ENCODE data around the gene RPS24.

RPS24 gene

DNA sequence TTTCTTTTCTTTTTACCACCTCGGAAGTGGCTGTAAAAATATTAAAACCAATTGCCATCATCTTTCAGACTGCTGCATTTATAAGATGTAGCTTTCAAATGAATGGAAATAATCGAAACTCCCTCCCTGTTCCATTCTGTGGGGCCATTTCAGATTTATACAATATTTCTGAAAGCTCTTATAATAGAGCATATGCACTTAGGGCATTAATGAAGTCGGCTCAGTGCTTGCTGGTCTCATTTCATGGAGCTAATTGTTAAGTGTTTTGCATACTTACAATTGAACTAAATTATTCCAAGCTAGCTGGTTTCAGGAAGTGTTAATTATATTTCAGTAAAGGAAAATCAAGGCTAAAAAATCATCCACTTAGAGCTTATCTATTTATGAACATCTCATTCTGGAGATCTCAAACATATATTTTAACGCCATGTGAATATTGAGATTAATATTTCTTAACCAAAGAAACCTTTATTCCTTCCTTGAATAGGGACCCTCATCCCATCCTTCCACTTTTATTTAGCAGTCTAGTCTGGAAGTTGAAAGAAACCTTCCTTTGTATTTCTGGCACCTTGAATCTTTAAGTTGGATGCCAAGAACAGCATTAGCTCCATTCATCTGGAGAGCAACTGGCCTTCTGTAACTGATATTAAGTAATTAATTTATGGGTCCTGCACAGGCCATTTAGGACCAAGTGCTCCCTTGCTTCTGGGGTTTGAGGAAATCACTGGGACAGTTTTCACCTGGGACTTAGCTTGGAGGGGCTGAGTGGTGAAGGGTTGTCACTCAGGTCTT lies 45.1 kb downstream of the RPS24 start:
- H3K36me3 ChIP-seq (replicated peaks), result no peaks in the 10 kb centered on the region
- no peak overlapping the region for H3K4me3 ChIP-seq (ENCODE audit: low read depth, low read length)
- H3K27ac ChIP-seq, result no peak overlapping the region
- no peaks in the 10 kb centered on the region for H3K27me3 ChIP-seq (replicated peaks)
- DNase-seq, result no peak
- in situ Hi-C loops (cut with HindIII; ENCODE audit: low pct_ligation_motif_present, low sequenced_read_pairs), result no loop called here
- TF ChIP-seq, protein P1, sequence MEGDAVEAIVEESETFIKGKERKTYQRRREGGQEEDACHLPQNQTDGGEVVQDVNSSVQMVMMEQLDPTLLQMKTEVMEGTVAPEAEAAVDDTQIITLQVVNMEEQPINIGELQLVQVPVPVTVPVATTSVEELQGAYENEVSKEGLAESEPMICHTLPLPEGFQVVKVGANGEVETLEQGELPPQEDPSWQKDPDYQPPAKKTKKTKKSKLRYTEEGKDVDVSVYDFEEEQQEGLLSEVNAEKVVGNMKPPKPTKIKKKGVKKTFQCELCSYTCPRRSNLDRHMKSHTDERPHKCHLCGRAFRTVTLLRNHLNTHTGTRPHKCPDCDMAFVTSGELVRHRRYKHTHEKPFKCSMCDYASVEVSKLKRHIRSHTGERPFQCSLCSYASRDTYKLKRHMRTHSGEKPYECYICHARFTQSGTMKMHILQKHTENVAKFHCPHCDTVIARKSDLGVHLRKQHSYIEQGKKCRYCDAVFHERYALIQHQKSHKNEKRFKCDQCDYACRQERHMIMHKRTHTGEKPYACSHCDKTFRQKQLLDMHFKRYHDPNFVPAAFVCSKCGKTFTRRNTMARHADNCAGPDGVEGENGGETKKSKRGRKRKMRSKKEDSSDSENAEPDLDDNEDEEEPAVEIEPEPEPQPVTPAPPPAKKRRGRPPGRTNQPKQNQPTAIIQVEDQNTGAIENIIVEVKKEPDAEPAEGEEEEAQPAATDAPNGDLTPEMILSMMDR (IDR thresholded peaks at IDR 0.05; ENCODE audit: low read depth, low read length, missing control alignments), result no peak

DNA sequence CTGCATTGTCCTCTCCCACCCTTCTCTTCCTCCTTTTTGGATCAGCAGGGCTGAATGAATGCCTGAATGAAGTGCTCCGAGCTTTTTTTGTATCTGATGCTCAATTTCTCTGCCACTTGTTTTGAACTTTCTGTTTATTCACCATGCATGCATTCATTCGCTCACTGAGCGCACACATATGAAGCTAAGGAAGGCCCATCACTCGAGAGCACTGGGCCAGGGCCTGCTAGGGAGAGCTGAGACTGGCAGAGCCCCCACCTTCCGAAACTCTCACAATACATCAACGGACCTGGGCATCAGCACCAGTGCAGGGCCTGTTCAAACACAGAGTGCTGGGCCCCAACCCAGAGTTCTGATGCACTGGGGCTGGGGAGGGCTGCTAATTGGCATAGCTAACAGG lies 45.7 kb downstream of the RPS24 start:
- no peak for DNase-seq
- Histone ChIP-seq H3K36me3 (replicated peaks) (no peaks in the 10 kb centered on the region), H3K4me3 (ENCODE audit: low read depth, low read length) (no peak overlapping the region), H3K27me3 (replicated peaks) (peaks cover under 1% of the 10 kb centered on the region), H3K27ac (no peak overlapping the region)
- TF ChIP-seq, protein P1 (IDR thresholded peaks at IDR 0.05; ENCODE audit: low read depth, low read length, missing control alignments), result no peak
- in situ Hi-C loops (cut with HindIII; ENCODE audit: low pct_ligation_motif_present, low sequenced_read_pairs), result no loop called here

DNA sequence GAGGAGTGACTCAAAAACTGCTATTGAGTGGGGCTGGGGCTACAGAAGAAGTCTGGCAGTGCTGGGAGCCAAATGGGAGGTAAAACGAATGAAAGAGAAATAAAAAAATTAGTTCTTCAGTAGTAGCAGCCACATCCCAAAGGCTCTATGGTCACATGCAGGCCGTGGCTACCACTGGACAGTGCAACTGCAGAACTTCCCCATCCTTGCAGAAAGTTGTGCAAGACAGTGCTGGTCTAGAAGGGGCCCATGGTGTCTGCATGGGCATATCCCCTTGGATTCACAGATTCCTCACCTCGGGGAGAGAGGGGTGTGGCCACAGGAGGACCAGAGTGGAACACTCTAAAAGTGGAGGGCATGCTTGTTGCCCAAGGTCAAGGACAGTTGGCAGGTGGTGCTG lies 47.6 kb downstream of the RPS24 start:
- no peaks in the 10 kb centered on the region for H3K36me3 ChIP-seq (replicated peaks)
- H3K27ac ChIP-seq, result no peak overlapping the region
- no peak overlapping the region for H3K4me3 ChIP-seq (ENCODE audit: low read depth, low read length)
- in situ Hi-C loops (cut with HindIII; ENCODE audit: low pct_ligation_motif_present, low sequenced_read_pairs), result no loop called here
- DNase-seq, result no peak
- H3K27me3 ChIP-seq (replicated peaks), result peaks cover 1% of the 10 kb centered on the region
- TF ChIP-seq, protein P1 (IDR thresholded peaks at IDR 0.05; ENCODE audit: low read depth, low read length, missing control alignments), result no peak

DNA sequence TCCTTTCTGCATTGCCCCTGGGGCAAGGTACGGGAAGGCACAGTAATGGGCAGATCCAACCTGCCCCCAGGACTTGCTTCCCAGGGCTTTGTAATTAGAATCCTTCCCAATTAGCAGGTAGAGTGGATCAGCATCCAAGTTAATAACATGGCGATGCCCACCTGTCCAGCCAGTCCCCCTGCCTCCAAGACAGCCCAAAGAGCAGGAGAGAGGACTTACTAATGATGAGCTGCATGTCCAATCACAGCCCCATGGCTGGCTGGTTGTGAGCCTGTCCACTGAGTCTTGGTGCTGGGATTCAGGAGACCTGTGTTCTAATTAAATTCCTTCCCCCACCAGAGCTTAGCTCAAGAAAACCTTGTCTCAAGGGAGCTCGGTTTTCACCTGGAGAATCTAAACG lies 49.0 kb downstream of the RPS24 start:
- Histone ChIP-seq H3K36me3 (replicated peaks) (no peaks in the 10 kb centered on the region), H3K27me3 (replicated peaks) (peaks cover 1% of the 10 kb centered on the region), H3K27ac (no peak overlapping the region), H3K4me3 (ENCODE audit: low read depth, low read length) (no peak overlapping the region)
- TF ChIP-seq, protein P1 (IDR thresholded peaks at IDR 0.05; ENCODE audit: low read depth, low read length, missing control alignments), result no peak
- in situ Hi-C loops (cut with HindIII; ENCODE audit: low pct_ligation_motif_present, low sequenced_read_pairs), result no loop called here
- no peak for DNase-seq
